K562 (cell line): ENCODE data around the gene HOXA2.

ENCODE experiments used
- PHB2 ChIP-seq: fragments of 450-650 bp; IDR thresholded peaks from 2 replicates; pipeline ENCODE4 v1.6.1; 2017; ENCODE audit warnings: low read depth
- TBL1XR1 ChIP-seq, 2 experiments: IDR thresholded peaks; 2 replicates each; pipeline ENCODE4 v1.6.1; 2012; ENCODE audit warnings: improper control_type of control experiment in 2 of 2, low read length in 2 of 2, mild to moderate bottlenecking in 1 of 2
- ZNF445 ChIP-seq: fragments of 250-450 bp; sonication (Bioruptor Pico); IDR thresholded peaks from 2 replicates; pipeline ENCODE4 v1.4.0; 2020; ENCODE audit warnings: low read depth, mild to moderate bottlenecking, moderate library complexity
- TF ChIP-seq, protein P1 (sequence below), 3 experiments: IDR thresholded peaks in 2 of 3; conservative IDR thresholded peaks in 1 of 3; 2 replicates each; pipeline ENCODE4 v1.5.1; 2011 to 2012; ENCODE audit warnings: low read length in 3 of 3, mild to moderate bottlenecking in 3 of 3, control low read depth in 2 of 3, improper control_type of control experiment in 1 of 3, inconsistent platforms in 1 of 3, low read depth in 1 of 3, mixed read lengths in 1 of 3, moderate library complexity in 1 of 3; ENCODE audit not compliant: insufficient read depth in 2 of 3

DNA sequence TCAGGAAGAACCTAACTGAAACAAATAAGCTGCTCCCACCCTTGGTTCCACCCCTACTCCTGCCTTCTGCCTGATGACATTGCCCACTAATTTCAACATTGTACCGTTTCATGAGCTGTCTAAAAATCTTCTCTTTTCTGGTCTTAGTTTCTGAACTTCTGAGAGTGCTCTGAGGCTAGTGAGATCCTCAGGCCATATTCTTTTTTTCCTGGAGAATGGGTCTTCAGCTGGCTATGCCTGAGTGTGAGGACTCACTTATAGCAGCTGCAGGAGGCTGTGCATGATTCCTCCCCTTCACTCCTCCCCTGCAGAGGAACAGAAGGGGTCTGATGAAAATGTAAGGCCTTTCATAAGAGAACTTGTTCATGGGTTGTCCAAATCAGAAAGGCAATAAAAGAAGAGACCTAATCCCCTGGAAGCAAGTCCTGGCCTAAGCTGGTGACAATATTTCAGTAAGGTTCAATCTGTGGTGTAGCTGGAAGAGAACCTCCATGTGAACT, 17.0 kb upstream of the HOXA2 start:
- TF ChIP-seq, protein P1, sequence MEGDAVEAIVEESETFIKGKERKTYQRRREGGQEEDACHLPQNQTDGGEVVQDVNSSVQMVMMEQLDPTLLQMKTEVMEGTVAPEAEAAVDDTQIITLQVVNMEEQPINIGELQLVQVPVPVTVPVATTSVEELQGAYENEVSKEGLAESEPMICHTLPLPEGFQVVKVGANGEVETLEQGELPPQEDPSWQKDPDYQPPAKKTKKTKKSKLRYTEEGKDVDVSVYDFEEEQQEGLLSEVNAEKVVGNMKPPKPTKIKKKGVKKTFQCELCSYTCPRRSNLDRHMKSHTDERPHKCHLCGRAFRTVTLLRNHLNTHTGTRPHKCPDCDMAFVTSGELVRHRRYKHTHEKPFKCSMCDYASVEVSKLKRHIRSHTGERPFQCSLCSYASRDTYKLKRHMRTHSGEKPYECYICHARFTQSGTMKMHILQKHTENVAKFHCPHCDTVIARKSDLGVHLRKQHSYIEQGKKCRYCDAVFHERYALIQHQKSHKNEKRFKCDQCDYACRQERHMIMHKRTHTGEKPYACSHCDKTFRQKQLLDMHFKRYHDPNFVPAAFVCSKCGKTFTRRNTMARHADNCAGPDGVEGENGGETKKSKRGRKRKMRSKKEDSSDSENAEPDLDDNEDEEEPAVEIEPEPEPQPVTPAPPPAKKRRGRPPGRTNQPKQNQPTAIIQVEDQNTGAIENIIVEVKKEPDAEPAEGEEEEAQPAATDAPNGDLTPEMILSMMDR (IDR thresholded peaks at IDR 0.05 in 2 of 3, conservative IDR thresholded peaks at IDR 0.05 in 1 of 3; ENCODE audit: insufficient read depth in 2 of 3, low read depth in 1 of 3, low read length in 3 of 3), result no peak
- TF ChIP-seq TBL1XR1 (IDR thresholded peaks at IDR 0.05; ENCODE audit: low read length in 2 of 2), result no peak
- no peak for TF ChIP-seq ZNF445 (CRISPR knock-in tag)
- TF ChIP-seq PHB2, result no peak
